Ecto neural progenitor cell (in vitro differentiated cells): ENCODE results near the gene ETV4.
A peak's percentile ranks its signal among the peaks of the same experiment; 100 is the strongest.

Source experiments
- DNase-seq: peaks from one replicate; pipeline ENCODE4 v3.0.0-alpha.2; 2018; ENCODE audit warnings: low spot score

The ETV4 gene

GRCh38 chr17:43543771-43544575, 2.2 kb downstream of the ETV4 start:
- peak; percentile 58 for DNase-seq

- DNase-seq, result peak; percentile 56
Observed at GRCh38 chr17:43543300-43543699, 2.8 kb downstream of the ETV4 start.

- DNase-seq, result peak; percentile 53
Observed at GRCh38 chr17:43542859-43543258, 3.3 kb downstream of the ETV4 start.

- peak; percentile 59 for DNase-seq
Observed at GRCh38 chr17:43540821-43541674, 5.1 kb downstream of the ETV4 start.

GRCh38 chr17:43536236-43536992, 9.7 kb downstream of the ETV4 start:
- DNase-seq, result no peak

DNA sequence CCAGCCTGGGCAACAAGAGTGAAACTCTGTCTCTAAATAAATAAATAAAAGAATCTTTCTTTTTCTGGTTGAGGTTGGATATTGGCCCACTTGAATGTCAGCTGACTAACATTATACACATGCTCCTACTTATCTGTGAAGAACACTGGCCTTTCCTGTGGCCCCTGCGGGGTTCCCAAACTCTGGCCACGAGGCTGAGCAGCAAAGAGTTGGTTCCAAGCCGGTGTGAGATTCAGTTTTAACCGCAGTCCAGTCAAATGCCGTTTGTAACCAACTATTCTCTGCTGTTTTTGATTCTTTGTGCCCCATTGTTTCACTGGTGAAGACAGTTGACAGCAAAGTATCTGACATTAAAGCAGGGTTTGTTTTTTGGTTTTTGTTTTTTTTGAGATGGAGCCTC, 11.2 kb downstream of the ETV4 start:
- no peak for DNase-seq

GRCh38 chr17:43533699-43534098, 12.4 kb downstream of the ETV4 start:
- DNase-seq, result no peak

- DNase-seq, result no peak
Observed at GRCh38 chr17:43532581-43532980, 13.6 kb downstream of the ETV4 start.

GRCh38 chr17:43531955-43532354, 14.2 kb downstream of the ETV4 start:
- no peak for DNase-seq

GRCh38 chr17:43531082-43531378, 15.1 kb downstream of the ETV4 start:
- no peak for DNase-seq

- DNase-seq, result peak; percentile 89
Observed at GRCh38 chr17:43530288-43531081, 15.7 kb downstream of the ETV4 start.

DNA sequence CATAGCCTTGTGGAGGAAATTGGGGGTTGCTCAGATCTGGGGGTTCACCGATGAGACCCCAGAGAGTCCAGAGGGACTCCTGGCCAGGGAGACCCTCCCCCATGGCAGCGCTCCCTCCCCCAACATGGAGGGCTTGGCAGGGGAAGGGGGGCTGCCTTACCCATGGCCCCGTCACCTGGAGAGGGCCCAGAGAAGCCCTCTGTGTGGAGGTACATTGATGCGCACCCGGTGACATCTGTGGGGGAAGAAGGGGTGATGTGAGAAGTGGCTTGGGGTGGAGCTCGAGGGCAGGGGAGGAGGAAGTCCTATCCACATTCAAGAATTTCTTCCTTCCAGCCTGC, 16.2 kb downstream of the ETV4 start:
- no peak for DNase-seq

DNA sequence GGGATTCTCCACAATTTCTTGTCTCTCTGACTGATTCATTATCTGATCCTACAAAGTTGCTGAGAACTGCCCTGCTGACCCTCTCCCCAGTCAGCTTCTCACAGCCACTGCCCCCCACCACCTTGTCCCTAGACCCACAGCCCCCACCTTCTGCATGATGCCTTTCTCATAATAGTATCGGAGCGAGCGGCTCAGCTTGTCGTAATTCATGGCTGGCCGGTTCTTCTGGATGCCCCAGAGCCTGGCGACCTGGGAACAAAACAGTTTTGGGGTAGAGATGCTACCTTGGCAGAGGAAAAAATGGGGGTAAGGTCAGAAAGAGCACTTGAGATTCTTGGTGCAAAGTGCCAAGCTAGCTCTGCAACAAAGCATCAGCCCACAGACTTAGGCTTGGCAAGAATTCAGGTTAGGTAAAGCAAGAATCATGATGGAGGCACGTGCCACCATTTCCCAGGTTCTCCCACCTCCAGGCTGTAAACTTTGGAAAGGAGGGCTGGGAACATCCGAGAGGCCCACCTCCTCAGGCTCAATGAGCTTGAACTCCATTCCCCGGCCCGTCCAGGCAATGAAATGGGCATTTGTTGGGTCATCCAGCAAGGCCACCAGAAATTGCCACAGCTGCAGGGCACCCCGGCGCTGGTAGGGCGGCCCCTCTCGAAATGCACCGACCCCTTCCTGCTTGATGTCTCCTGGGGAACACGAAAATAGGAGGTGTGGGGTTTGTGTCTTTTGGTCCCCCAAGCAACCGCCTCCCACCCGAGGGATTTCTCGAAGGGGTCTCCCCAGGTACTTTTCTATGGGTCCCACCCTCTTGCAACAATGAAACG, 16.9 kb downstream of the ETV4 start:
- DNase-seq, result no peak

GRCh38 chr17:43528319-43528987, 17.7 kb downstream of the ETV4 start:
- DNase-seq, result no peak

DNA sequence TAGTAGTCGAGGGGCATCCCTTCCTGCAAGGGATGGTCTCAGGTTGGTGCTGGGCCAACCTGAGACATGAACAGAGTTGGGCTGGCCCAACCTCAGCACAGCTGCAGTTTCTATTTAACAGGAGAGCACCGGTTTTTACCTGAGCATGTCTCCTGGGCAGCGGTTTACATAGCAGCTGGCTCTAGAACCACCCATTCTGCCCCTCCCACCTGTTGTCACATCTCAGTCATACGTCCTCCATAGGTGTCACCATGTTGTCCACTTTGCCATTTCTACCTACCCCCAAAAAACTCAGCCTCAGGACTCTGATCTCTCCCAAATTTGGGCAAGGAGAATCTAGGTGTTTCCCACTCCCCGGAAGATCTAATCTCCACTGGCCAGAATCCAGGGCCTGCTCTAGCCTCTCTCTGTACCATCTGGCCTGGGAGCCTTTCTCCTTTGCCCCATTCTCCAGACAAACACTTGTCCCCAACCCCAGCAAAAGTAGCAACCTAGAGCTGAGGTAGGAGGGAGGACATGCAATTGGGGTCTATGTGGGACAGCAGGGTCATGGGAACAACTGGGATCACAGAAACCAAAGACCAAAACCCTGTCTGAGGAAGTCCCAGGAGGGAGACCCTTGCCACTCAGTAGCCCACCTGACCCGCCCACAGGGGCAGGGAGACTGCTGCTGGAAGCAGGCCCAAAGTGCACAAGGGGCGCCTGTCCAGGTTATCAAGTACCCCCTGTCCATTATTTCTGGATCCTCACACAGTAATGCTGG, 19.1 kb downstream of the ETV4 start:
- no peak for DNase-seq

GRCh38 chr17:43524945-43525575, 21.1 kb downstream of the ETV4 start:
- no peak for DNase-seq

- no peak for DNase-seq
Observed at GRCh38 chr17:43521389-43521788, 24.8 kb downstream of the ETV4 start.

DNA sequence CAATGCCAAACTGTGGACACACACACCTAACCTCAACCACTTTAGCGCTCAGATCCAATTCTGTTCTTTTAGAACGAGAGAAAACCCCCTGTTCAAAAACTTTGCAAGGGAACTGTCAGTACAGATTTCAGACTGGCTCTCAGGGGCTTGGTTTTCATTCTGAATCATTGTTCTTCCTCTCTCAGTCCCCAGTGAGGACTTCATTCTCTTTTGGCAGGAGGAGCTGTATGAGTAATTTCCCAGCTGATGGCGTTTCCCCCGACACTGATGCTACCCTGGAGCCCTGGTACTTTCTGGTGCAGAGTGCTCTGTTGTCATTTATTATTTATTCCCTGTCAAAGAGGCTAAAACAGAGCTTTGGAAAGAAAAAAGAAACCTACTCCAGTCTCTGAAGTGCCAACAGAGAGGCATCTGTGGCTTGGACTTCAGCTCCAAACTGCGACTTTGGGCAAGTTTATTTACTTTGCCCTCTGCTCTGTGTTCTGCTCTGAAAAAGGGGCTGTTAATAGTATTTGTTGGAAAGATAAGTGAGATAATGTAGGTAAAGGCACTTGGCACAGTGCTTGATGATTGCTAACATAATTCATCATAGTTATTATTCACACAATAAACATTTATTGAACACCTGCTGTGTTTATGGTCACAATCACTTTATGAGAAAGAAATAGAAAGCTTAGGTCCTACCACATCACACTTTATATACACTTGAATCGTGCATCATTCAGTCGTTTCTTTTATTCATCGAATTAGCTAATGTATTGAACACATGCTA, 28.3 kb downstream of the ETV4 start:
- DNase-seq, result no peak

GRCh38 chr17:43517161-43517560, 29.0 kb downstream of the ETV4 start:
- no peak for DNase-seq
